CD1c-positive myeloid dendritic cell (primary cell): ENCODE measurements around the gene STAT2.

Experiments used
- DNase-seq: peaks from one replicate; pipeline ENCODE4 v3.0.0-alpha.2; 2016; ENCODE audit errors: extremely low spot score

The STAT2 gene

GRCh38 chr12:56293795-56294194 lies 66.1 kb downstream of the STAT2 start:
- DNase-seq, result no peak
